Measurements from ENCODE around the gene ANKEF1.

- TF ChIP-seq CTCF (IDR thresholded peaks at IDR 0.05): no peak
- no peak for TF ChIP-seq EZH2 (IDR thresholded peaks at IDR 0.05)
- no peak for TF ChIP-seq EZH2phosphoT487 (IDR thresholded peaks at IDR 0.05)
These were observed 22.3 kb upstream of the ANKEF1 start for GRCh38 chr20:10012464-10012863.

Data from neural progenitor cell (in vitro differentiated cells).